GM18519 (cell line): ENCODE results near the gene AGAP1.

Source experiments
- ATAC-seq: cut with Tn5 transposase; IDR thresholded peaks from one replicate; pipeline ENCODE4 v1.9.1; 2021; ENCODE audit warnings: mild to moderate bottlenecking, moderate library complexity; ENCODE audit not compliant: unreplicated experiment, low FRiP score

Gene AGAP1

DNA sequence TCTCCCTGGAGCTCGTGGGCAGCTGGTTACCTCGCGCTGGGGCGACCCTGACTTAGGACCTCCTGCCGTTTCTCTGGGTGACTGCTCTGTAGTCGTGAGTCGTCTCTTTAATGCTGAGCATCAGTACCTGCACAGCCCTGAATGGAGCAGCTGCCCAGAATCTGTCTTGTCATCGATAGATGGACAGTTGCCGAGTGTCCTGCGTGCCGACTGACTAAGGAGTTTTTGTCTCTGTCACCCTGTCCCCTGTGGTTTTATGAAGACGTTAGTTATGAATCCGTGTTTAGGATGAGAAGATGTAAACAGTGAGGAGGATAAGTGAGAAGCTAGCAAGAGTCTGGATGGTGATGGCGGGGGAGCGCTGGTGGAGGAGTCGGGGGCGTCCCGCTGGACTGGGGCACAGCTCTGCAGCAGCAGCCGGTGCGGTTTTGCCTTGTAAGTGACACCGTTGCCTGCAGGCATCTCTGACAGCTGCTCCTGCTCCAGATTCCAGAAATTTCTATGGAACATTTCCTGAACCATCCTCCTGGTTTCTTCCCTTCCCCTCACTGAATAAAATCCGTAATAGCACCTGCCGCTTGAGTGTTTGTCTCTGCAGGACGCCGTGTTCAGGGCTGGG, 13.3 kb downstream of the AGAP1 start:
- ATAC-seq: no peak

DNA sequence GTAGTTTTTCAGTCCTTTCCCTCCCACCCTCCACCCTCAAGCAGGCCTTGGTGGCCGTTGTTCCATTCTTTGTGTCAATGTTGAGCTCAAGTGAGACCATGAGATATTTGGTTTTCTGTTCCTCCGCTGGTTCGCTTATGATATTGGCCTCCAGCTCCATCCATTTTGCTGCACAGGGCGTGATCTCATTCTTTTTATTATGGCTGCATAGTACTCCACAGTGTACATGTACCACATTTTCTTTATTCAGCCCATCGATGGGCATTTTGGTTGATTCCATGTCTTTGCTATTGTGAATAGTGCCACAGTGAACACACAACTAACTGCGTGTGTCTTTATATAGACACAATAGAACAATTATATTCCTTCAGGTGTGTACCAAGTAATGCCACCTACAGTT, 14.1 kb downstream of the AGAP1 start:
- no peak for ATAC-seq

DNA sequence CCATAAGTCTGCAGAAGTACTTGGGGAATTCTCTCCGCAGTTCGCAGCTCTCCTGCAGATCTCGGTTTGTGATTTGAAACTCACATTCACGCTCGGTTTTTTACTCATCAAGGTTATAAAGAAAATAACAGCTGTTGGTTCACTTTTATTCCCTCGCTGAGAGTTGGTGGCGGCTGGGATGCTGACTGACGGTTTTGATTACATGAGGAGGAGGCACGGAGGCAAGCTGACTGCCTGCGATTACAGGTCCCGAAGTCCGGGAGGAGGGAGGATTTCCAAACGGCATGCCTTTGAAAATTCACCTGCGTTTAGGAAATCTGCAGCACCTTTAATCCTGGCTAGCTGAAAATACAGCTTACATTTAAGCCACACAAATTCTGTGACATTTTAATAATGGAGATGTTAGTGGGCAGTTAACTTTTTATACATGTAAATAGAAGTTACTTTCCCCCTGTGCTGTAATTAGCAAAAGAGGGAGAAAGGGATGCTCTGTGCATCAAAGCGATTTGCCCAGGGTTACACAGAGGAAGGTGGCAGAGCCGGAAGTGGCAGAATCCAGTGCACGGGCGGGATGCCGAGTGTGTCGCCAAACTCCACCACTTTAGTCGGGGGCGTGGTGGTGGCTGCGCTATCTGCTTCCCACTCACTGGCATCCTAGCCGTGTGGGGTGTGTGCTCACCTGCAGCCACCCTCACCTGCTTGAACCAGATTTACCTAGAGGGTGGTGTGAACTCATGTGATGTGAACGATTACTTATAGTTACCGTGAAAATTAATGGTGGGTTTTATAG, 14.7 kb downstream of the AGAP1 start:
- ATAC-seq: no peak

DNA sequence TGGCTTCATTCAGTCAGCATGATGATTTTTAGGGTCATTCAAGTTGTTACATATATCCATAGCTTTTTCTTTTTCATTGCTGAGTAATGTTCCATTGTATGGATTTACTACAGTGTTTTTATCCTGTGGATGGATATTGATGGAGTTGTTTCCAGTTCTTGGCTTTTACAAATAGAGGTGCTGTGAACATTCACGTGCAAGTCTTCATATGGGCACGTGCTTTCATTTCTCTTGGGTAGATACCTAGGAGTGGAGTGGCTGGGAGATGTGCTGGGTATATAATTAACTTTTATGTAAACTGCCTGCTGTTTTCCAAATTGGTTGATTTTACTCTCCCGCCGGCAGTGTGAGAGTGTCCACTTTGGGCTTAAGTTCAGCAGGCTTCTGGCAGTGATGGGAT, 16.5 kb downstream of the AGAP1 start:
- no peak for ATAC-seq

DNA sequence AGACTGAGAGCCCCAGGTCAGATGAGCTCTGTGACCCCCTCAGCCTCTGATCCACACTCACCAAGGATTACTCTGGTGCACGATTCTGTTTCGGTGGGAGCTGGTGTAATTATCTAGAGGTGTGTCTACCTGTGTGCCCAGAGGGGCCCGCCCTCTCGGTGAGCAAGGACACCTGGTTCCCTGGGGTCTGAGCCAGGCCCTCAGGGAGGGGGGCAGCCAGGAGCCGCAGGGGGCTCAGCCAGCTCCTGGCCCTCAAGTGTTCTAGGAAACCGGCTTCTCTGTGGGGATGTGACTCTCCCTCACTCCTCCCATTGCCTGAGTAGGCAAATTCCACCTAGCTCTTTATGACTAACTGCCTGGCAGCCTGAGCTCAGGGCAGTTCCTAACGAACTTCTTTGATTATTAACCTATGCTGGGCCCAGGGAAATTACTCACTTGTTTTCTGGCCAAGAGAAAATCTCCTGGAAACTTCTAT, 17.4 kb downstream of the AGAP1 start:
- ATAC-seq: no peak

DNA sequence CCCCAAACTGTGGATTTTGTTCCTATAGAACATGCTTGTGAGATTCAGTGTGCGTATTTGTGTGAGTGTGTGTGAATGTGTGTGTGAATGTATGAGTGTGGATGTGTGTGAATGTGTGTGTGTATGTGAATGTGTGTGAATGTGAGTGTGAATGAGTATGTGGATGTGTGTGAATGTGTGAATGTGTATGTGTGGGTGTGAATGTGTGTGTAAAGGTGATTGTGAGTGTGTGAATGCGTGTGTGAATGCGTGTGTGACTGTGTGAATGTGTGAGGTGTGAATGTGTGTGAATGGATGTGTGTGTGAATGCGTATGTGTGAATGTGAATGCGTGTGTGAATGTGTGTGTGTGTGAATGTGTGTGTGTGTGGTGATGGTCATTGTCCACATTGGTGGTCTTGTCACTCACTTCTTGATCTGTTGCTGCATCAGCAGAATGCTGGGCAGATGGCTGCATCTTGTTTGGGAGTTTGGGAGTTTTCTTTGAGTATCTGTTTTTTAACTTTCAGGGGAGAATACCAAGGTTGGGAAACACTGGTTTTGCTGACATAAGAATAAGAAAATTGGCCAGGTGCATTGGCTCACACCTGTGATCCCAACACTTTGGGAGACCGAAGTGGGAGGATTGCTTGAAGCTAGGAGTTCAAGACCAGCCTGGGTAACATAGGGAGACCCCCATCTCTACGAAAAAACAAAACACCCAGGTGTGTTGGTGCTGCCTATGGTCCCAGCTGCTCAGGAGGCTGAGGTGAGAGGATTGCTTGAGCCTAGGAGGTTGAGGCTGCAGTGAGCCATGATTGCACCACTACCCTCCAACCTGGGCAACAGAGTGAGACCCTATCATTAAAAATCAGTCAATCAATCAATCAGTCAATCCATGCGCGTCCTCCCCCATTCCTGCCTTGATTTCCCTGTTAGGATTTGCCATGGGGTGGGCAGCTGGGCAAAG, 18.2 kb downstream of the AGAP1 start:
- no peak for ATAC-seq

DNA sequence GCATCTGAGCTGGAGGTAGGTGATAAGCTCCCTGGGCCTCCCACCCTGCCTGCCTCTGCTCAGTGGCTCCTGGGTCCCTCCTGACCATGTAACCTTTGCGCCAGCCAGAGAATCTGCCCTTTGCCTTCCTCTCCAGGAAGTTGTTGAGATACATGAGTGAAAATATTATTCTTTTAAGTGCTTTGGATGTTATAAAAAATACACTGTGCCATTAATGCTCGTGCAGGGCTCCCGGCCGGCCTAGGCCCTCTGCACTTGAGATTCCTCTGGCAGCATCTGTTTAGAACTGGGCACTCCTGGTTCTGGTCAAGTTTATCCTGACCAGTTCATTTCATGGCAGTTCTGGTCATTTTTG, 18.8 kb downstream of the AGAP1 start:
- ATAC-seq: no peak

DNA sequence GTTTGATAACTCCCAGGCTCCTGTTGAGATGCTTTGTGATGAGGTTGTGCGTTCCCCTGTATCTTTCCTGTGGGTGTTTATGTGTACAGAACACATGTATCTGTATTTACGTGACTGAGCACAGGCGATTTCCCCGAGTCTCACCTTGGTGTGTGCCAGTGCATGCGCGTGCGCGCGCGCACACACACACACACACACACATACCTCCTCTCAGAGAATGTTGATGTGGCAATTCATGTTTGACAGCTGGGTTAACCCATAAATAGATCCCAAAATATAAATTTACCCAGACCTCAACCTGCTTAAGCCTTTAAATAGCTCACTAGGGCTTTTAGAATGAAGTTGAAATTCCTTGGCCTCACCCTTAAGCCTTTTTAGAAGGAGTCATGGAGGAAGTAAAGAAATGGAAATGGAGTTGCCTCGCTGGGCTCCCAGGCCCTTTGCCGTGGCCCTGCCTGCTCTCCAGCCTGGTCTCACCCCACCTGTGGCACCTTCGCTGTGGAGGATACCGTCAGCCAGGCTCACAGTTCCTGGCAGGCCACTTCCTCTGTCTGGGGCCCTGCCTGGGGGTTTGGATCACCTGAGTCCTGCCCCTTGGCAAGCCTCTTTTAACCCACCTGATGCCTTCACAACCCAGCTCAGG, 20.3 kb downstream of the AGAP1 start:
- no peak for ATAC-seq

DNA sequence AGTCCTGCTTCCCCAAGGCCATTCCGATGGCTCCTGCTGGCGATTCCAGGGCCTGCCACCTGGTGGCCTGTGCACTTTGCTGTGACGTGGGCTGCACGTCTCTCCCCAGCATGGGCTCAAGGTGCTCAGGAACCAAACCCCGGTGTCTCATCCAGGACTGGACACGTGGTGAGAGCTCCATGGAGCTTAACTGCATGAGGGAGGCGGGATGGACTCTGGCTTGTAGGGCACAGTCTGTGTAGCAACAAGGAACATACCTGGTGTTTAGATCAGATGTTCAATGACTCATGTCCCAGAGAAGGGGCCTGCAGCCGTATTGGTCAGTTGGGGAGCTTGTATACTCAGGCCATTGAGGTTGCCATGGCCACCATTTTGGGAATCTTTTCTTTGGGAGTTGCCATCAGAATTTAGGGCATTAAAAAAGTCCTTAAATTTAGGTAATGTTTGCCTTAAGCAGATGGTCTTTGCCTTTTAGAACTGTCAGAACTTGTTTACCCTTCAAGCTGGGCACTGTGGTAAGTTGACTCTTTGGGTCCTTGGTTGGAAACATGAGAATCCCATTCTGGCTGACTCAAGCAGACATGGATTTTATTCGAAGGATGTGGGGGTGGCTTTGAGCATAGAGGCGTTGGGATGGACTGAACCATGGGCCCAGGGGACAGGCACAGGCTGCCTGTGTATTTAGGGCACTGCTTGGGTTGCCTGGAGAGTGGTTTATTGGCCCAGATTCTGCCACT, 21.0 kb downstream of the AGAP1 start:
- ATAC-seq: no peak

DNA sequence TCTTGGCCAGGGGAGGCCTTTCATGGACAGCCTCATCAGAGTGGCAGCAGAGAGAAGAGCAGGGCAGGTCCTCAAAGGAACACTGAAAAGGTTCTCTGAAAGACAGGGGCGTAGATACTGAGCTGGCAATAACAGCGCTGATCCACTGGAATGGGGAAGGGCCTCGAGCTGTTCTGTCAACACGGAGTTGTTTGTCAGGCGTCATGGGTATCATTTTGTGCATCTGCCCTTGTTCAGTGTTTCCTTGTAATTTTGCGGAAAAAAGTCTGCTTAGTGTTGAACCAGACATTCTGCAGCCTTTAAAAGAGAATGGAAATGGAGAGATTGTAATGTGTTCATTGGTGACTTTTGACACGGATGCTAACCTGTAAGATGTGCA, 21.5 kb downstream of the AGAP1 start:
- no peak for ATAC-seq

DNA sequence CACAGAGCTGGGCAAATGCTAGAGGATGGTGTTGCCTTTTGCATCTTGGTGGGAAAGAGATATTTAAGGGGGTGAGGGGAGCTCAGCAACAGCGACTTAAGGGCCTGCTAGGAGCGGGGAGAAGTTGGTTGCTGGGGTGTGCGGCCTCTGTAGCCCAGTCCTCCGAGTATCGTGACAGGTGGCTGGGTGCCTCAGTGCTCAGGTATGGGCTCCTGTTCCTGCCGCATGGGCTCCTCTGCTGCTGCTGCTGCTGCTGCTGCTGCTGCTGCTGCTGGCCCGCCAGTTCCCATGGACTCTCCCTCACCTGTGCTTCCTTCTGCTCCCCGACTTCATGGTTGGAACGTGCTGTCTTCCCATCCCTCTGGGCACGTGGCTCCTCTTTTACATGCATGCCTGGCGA, 22.0 kb downstream of the AGAP1 start:
- no peak for ATAC-seq

DNA sequence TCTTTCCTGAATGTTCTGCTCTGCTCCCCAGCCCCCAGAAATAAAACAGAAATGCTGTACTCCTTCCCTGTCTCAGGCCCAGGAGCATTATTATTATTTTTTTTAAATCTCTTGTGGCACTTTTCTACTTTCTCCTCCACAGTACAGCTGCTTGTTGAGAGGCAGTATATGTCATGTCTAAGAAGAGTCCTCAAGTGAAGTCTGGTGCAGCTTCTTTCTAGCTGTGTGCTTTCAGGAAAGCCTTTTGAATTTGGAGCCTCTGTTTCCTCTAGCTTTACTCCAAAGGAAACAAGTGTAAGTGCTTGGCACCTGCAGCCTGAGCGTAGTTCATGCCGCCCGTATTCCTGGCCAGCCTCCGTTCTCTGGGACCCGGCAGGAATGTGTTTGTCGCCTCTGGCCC, 22.4 kb downstream of the AGAP1 start:
- no peak for ATAC-seq

DNA sequence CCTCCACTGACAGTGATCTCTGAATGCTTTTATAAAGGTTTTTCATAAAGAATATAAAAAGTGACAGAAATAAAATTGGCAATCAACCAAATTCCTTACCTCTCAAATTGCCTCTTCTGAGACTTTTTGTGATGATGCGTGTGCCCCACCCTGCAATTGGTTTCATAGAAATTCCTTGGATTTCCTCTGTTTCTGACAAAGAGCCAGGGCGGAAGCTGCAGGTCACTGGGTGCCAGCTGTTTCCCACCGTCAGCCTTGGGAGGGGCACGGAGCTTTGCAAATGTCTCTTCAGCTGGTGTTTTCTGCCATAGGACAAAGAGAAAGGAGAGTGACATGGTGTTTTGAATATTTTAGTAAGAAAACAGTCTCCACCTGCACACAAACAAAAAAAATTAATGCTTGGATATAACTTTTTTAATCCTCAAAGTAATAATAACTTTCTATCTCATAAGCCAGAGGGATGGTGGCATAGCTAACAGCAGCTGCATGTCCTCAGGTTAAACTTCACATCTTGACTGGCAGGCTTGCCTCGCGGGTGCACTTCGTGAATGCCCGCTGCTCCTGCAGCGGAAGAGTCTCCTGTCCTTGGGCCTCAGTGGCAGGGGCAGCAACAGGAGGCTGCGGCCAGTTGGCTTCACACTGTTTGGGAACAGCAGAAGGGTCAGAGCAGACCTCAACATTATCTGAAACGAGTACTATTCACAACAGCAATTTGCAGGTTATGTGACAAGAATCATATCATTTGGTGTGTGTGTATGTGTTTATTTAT, 24.7 kb downstream of the AGAP1 start:
- ATAC-seq: no peak

DNA sequence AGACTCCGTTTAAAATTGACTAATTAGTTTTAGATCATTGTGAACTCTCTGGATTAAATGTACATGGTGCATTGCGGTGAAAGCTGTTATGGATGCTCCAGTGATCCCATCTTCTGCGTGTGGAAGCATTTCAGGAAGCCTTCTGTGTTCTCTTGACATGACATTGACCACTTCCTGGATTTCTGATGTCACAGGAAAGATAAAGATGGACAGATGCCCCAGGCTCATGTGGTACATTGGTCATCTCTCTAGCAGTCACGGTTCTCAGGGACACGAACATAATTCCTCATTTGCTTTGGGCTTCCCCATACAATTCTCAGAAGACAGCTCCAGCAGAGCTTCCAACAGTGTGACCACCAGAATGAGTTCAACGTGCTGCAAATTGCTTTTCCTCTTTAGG, 26.9 kb downstream of the AGAP1 start:
- no peak for ATAC-seq

DNA sequence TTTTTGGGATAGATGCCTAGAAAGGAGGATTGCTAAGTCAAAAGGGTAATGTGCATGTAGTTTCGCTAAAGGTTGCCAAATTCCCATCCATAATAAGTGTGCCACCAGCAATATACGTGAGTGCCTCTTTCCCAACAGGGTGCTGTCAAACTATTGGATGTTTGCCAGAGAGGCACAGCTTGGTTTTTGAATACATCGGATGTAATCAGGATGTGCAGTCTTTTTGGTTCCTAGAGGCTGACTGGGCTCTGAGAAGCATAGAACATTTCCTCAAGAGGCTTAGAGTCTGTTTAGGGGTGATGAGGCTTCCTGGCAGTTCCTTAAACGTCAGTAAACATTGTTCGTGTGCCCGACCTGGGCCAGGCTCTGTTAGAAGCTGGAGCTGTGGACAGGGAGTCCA, 28.0 kb downstream of the AGAP1 start:
- ATAC-seq: no peak

DNA sequence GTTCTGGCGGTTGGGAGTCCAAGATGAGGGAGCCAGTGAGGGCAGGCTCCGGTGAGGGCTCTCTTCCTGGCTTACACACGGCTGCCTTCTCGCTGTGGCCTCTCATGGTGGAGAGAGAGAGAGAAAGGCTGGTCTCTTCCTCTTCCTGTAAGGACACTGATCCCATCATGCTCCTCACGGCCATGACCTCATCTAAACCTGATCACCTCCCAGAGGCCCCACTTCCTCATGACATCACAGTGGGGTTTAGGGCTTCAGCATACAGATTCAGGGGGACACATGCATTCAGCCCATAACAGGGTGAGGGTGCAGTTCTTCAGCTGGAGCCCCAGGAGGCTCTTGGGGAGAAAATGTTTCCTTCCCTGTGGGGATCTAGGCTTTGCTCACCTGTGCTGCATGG, 29.2 kb downstream of the AGAP1 start:
- no peak for ATAC-seq

DNA sequence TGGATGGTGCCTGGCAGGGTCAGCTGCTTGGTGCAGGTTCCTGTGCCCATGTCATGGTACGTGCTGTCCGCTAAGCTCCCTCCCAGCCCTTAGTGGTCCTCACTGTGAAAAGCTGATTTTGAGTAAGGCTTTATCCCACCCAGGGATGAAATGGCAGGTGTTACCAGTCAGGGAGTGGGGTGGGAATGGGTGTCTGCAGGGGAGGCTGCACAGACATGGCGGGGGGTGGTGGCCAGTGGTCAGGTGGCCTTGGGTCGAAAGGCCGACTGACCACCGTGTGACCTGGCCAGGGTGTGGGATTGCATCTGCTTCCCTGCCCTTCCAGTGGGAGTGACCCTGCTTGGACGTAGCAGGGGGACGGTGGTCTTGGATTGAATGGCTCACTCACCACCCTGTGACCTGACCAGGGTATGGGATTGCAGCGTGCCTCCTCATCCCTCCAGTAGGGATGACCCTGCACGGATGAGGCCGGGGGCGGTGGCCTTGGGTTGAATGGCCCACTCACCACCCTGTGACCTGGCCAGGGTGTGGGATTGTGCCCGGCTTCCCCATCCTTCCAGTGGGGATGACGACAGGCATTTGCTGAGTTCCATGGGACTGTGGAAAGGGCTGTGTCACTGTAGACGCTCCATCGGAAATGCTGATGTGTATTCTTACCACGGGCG, 29.8 kb downstream of the AGAP1 start:
- ATAC-seq: no peak

DNA sequence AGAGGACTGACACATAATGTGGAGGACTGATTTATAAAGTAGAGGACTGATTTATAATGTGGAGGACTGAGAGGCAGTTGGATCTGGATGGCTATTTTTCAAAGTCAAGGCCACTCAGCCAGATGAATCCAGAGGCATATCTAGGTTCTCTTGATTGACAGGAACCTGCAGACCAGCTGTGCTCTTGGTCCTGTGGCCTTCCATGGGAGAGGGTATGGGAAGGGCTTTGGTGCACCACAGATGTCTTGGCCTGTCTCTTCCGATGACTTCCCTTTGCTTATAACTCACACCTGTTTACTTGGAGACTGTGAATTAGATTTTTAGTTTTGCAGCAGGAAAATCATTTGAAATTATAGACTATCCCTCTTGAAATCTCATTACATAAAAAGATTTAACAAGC, 32.3 kb downstream of the AGAP1 start:
- no peak for ATAC-seq
